D721Med (cell line): Measurements from ENCODE around the gene SRP14.
"Not testable (repeated sequence)": the region's sequence is repeated elsewhere in the genome, so short reads cannot be mapped to it uniquely, and the experiment has no call there.

ENCODE experiments used
- DNase-seq: peaks from one replicate; pipeline ENCODE4 v3.0.0; 2011; ENCODE audit warnings: low spot score; ENCODE audit not compliant: insufficient read length
- FAIRE-seq: peaks from 2 replicates; lab custom pipeline; 2011; peaks lifted over from hg19 to GRCh38; lab: Jason Lieb, UNC
- TF ChIP-seq, protein P1 (sequence below): IDR thresholded peaks from 2 replicates; pipeline ENCODE4 v1.5.1; 2012; ENCODE audit warnings: mild to moderate bottlenecking, control low read depth; ENCODE audit not compliant: insufficient read depth; ENCODE audit errors: missing control alignments

Gene SRP14

DNA sequence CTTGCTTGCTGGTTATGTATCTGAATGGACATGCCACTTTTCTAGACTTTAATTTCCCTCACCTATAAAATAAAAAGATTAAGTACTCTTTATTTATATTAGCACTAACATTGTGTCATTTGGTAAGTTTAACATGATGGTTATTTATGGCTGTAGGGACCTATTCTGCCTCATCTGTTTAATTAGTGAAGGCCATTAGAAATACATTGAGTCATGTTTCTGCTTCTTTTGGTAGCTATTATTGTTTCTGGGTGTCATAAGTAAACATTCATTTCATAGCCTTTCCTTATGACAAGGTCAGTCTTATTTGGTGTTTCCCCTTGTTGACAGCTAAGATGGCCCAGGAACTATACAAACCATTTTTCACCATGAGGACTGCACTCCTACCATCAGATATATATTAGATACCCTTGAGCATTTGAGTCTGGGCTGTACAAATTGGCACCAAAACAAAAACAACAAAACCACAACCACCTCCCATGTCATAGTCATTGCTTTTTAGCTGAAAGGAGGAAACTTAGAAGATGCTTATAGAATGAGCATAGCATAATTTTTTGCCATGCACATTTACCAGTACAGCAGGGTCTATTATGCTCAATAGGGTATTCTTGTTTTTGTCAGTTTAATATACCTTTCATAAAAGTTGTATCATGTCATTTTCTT is 39.3 kb downstream of the SRP14 start:
- no peak for DNase-seq
- TF ChIP-seq, protein P1, sequence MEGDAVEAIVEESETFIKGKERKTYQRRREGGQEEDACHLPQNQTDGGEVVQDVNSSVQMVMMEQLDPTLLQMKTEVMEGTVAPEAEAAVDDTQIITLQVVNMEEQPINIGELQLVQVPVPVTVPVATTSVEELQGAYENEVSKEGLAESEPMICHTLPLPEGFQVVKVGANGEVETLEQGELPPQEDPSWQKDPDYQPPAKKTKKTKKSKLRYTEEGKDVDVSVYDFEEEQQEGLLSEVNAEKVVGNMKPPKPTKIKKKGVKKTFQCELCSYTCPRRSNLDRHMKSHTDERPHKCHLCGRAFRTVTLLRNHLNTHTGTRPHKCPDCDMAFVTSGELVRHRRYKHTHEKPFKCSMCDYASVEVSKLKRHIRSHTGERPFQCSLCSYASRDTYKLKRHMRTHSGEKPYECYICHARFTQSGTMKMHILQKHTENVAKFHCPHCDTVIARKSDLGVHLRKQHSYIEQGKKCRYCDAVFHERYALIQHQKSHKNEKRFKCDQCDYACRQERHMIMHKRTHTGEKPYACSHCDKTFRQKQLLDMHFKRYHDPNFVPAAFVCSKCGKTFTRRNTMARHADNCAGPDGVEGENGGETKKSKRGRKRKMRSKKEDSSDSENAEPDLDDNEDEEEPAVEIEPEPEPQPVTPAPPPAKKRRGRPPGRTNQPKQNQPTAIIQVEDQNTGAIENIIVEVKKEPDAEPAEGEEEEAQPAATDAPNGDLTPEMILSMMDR, result no peak
- no peak for FAIRE-seq

DNA sequence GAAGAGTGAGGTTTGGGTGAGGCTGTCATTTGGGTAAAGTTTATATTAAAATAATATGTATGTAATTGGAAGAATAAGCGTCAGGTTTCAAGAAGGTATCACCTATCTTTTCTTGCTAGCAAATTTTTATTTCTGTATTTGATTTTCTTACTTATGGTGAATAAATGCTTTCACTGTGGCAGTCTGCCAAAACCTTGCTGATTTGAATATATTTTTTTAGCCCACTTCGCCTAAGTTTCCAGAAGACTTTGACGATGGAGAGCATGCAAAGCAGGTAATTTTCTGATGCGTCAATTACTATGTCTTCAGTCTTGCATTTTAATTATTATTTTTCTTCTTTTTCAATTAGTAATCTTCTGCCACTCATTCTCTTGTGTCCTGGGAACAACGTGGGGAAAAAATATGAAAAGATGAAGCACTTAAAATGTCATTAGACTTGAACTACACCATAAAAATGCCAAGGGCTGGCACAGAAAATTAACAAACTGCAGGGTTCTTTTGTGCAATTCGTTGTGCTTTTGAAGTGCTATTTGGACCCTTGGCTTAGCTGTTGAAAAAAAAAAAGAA is 40.4 kb downstream of the SRP14 start:
- FAIRE-seq (no peak), DNase-seq (no peak)
- TF ChIP-seq, protein P1, result no peak

DNA sequence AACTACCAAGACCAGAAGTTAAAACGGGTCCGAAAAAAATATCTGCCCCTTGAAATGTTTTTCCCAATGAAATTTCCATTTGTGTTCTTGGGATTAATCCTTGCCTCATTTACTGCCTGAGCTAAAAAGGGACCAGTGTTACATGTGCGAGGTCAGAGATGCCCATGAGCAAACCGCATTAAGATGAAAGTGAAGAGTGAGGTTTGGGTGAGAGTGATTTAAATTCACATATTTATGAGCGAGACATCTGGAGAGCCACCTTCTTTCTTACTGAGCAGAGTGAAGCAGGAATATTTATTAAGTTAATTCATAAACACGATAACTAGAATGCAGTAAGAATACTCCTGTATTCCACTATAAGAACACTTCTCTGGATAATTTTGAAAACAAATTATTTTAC is 41.3 kb downstream of the SRP14 start:
- FAIRE-seq (no peak), DNase-seq (no peak)
- TF ChIP-seq, protein P1, result no peak

DNA sequence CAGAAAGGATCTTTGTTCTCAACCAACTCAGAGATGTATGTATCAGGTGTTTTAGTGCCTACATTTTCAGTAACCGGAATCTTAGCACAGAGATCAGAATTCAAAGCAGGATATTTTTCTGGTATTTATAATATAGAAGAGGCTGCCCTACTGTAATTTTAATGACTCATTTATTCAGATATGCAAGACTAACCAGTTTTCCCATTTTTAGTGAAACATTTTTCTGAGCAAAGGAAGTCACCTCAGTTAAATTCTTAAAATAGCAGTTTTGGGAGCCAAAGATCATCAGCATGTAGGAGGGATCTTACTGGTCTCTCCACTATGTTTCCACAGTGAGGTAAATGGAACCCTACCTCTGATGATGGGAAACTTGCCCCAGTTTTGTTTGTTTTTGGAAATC is 42.0 kb downstream of the SRP14 start:
- TF ChIP-seq, protein P1, result no peak
- no peak for DNase-seq
- FAIRE-seq, result no peak

DNA sequence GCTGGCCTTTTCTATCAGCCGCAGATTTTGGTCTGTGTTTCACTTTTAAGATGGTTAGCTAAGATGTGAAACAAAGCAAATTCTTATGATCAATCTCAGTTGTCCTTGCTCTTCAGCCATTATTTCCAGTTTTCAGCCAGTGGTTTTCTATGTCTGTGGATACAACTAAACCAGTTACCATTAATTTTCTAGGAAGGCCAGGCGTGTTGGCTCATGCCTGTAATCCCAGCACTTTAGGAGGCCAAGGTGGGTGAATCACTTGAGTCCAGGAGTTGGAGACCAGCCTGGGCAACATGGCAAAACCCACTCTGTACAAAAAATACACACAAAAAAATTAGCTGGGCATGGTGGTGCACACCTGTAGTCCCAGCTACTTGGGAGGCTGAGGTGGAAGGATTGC is 42.8 kb downstream of the SRP14 start:
- not testable (repeated sequence) for DNase-seq, FAIRE-seq

DNA sequence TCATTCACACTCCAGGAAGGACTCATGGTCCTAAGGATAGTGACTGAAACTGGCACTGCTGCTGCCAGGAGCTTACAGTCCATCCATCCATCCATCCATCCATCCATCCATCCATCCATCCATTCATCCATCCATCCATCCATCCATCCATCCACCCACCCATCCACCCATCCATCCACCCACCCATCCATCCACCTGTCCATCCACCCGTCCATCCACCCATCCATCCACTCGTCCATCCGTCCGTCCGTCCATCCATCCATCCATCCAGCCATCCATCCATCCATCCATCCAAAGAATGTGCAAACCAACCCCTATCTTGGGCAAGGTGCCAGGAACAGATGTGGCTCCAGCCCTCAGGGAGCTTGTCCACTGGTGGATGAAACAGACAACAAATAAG is 46.0 kb downstream of the SRP14 start:
- FAIRE-seq, DNase-seq: not testable (repeated sequence)

DNA sequence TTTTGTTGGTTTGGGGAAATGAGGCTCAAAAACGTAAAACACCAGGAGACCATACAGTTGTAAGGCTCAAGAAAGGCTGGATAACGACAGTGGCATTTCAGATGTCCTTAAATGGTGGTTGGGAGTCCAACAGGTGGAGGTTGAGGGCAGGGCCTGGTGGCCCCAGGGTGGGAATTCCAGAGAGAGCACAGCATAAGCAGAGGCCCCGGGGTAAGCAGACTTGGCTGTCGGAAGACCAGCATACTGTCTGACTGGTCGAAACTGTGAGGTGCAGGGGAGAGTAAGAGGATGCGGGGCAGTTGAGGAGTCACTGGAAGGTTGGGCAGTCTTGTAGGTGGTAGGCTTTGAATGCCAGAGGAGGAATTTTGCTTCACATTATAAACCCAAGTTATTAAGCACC is 48.3 kb downstream of the SRP14 start:
- no peak for FAIRE-seq
- TF ChIP-seq, protein P1, result no peak
- DNase-seq, result no peak

DNA sequence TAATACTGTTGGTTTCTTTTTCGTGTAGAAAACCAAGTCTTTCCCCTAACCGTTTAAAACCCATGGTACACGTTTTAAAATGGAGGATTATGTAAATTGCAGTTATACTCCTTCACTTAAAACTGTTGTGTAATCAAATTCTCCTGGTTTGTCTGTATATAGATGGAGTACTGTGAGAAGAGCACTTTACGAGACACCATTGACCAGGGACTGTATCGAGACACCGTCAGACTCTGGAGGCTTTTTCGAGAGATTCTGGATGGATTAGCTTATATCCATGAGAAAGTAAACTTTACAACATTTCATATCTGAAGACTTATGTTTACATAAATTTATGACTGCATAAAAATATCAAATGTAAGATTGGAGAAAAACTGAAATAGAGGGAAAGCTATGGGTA is 51.2 kb downstream of the SRP14 start:
- no peak for FAIRE-seq
- TF ChIP-seq, protein P1, result no peak
- no peak for DNase-seq
